ENCODE measurements around the gene BCAS3. TPM values are rescaled to one million over a fixed set of nuclear protein-coding genes. Genes with fewer than 3 reads are reported as not detected.

BCAS3 gene
- total and polyA plus RNA-seq, 11 donors = 4.5 to 23.5 (median 17.9) TPM

DNA sequence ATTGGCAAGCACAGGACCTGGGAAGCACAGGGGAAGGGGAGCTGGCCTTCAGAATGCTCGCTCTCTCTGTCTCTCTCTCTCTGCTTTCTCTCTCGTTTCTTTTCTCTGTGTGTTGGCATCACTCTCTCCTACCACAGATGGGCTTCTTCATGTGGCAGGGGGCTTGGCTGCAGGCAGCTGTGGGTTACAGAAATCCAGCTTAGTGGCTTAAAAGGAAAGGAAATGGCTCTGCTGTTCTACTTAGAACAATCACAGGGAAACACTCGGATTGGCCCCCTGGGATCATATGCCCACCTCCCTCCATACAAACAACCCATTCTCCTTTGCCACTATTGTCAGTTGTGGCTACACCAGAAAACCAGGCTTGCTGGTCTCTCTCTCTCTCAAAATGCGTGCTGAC, 742.4 kb downstream of the BCAS3 start:
- TF ChIP-seq CTCF (IDR thresholded peaks at IDR 0.05) = no peak
- Histone ChIP-seq H3K36me3 (no peaks in the 10 kb centered on the region), H3K4me3 (no peak overlapping the region), H3K4me1 (peaks cover 0 to 21% (median 9%) of the 10 kb centered on the region in 12 donors), H3K27ac (no peak overlapping the region), H3K27me3 (peaks cover 0 to 58% (median 21%) of the 10 kb centered on the region in 9 donors), H3K9me3 (no peaks in the 10 kb centered on the region)
- DNase-seq (no peak), ATAC-seq (no peak)
- intact Hi-C loops (cut with DNase I) = loop anchor here in 1 of 10 donors (5.0 kb wide), 1 partner anchor 127 kb away; no protein-coding TSS in a partner anchor
- 61 to 68% (median 63%) methylated on average over 4 of the region's 4 CpGs for WGBS, 4 donors

DNA sequence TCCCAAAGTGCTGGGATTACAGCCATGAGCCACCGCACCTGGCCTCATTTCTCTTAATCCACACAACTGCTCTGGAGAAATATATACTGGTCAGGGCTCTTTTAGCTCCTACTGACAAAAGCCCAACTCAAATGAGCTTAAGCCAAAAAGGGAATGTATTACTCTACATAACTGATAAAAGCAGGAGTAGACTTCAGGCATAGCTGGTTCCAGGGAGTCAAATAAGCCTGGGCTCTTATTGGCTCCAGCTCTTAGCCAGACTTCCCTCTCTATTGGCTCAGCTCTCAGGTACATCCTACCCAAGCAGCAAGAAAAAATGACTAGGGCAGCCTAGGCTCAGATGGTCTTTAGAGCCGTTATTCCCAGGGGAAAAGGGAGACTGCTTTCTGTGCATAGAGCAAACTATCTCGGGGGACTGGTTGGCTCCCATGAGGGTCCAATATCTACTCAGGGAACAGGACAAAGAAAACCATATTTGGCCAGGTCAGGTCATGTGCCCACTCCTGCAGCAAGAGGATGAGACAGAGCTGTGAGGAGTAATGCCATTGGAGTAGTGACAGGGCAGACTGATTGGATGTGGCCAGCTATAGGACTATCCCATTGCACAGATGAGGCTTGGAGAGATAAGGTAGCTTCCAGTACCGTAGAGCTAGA, 743.2 kb downstream of the BCAS3 start:
- TF ChIP-seq CTCF (IDR thresholded peaks at IDR 0.05) (no peak), POLR2A (IDR thresholded peaks at IDR 0.05) (no peak)
- Histone ChIP-seq H3K4me3 (no peak overlapping the region), H3K27me3 (peaks cover 4 to 66% (median 26%) of the 10 kb centered on the region in 9 donors), H3K27ac (no peak overlapping the region), H3K9me3 (no peaks in the 10 kb centered on the region), H3K36me3 (no peaks in the 10 kb centered on the region), H3K4me1 (peaks cover 0 to 15% (median 9%) of the 10 kb centered on the region in 12 donors)
- no peak for ATAC-seq
- DNase-seq = no peak
- intact Hi-C loops (cut with DNase I) = loop anchor here in 1 of 10 donors (5.0 kb wide), 1 partner anchor 126 kb away; no protein-coding TSS in a partner anchor
- WGBS, 4 donors = 62 to 77% (median 75%) methylated on average over 4 of the region's 4 CpGs

DNA sequence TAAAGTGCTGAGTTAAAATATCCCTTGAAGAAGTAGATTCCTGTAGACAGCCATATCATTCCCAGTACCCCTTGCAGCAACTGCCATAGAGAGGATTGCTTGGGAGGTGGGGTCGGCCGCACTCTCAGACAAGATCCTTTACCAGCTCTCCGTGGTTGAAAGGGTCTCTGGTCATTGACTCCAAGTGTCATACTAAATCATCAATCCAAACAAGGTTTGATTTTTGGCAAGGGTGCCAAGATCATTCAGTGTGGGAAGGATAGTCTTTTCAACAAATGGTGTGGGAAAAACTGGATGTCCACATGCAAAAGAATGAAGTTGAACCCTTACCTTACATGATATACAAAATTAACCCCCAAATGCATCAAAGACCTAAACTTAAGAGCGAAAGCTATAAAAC, 743.8 kb downstream of the BCAS3 start:
- no peaks in the 10 kb centered on the region for H3K9me3 ChIP-seq
- WGBS, 4 donors = 85 to 95% (median 88%) methylated on average over 4 of the region's 4 CpGs
- no peak overlapping the region for H3K4me3 ChIP-seq
- DNase-seq = no peak
- peaks cover 4 to 71% (median 30%) of the 10 kb centered on the region in 9 donors for H3K27me3 ChIP-seq
- intact Hi-C loops (cut with DNase I) = loop anchor here in 1 of 10 donors (5.0 kb wide), 1 partner anchor 126 kb away; no protein-coding TSS in a partner anchor
- peaks cover 0 to 11% (median 8%) of the 10 kb centered on the region in 12 donors for H3K4me1 ChIP-seq
- ATAC-seq = no peak
- no peak overlapping the region for H3K27ac ChIP-seq
- TF ChIP-seq POLR2A (IDR thresholded peaks at IDR 0.05) (no peak), CTCF (IDR thresholded peaks at IDR 0.05) (no peak)
- no peaks in the 10 kb centered on the region for H3K36me3 ChIP-seq

GRCh38 chr17:61422116-61422799, 744.6 kb downstream of the BCAS3 start:
- Histone ChIP-seq H3K4me3 (no peak overlapping the region), H3K4me1 (peaks cover 0 to 3% (median under 1%) of the 10 kb centered on the region in 12 donors), H3K9me3 (no peaks in the 10 kb centered on the region), H3K36me3 (no peaks in the 10 kb centered on the region), H3K27ac (no peak overlapping the region), H3K27me3 (peaks cover 4 to 78% (median 30%) of the 10 kb centered on the region in 9 donors)
- ATAC-seq = no peak
- intact Hi-C loops (cut with DNase I) = loop anchor here in 1 of 10 donors (5.0 kb wide), 1 partner anchor 125 kb away; no protein-coding TSS in a partner anchor
- WGBS, 4 donors = 69 to 74% (median 70%) methylated on average over 5 of the region's 5 CpGs
- no peak for TF ChIP-seq POLR2A (IDR thresholded peaks at IDR 0.05)
- no peak for TF ChIP-seq CTCF (IDR thresholded peaks at IDR 0.05)
- no peak for DNase-seq

Measured in heart left ventricle (tissue), 16 donors.